Measurements from ENCODE around the gene DOC2B. TPM values are rescaled to one million over a fixed set of nuclear protein-coding genes. Genes with fewer than 3 reads are reported as not detected.
"Not testable (repeated sequence)": the region's sequence is repeated elsewhere in the genome, so short reads cannot be mapped to it uniquely, and the experiment has no call there.

Gene DOC2B
- polyA plus RNA-seq, 4 donors: 54.8 to 99.1 (median 80.3) TPM

DNA sequence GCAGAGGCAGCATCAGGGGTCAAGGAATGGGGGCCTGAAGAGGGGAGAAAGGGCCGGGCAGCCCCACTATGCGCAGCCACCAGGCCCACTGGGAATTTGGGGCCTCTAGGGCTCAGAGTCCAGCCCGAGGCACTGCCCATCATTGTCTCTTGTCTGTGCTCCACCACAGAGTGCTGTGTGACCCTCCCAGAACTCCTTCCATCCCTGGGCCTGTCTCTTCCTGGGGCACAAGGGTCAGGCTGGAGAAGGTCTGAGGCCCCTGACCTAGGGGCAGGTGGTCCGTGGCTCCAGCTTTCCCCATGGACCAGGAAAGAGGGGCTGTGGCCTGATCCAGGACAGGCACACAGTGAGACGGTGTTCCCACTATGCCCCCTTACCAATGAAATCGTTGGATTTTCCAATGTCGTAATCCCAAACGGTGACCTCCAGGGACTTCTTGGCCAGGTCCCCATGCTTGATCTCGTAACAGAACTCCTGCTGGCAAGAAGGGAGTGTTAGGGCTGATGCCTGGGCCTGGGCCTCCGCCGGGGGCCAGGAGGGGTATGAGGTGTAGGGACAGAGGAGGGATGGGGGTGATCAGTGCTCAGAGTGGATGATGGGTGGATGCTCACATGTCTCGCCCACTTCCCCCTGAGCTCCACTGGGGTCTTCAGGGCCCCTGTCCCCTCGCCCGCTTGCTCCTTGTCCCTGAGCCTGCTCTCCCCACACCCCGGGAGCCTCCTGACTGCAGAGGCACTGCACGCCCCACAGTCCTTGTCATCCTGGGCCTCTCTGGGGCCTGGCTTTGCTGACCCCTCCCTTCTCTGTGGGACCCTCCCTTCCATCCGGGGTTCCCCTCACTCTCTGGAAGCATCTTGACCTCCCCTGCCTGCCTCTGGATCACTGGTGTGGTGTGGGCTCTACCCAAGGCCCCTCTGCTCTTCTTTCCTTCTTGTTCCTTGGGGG lies 33.4 kb downstream of the DOC2B start:
- no peak for DNase-seq (ENCODE audit: low read depth in 4 of 4, low spot score in 2 of 4)

DNA sequence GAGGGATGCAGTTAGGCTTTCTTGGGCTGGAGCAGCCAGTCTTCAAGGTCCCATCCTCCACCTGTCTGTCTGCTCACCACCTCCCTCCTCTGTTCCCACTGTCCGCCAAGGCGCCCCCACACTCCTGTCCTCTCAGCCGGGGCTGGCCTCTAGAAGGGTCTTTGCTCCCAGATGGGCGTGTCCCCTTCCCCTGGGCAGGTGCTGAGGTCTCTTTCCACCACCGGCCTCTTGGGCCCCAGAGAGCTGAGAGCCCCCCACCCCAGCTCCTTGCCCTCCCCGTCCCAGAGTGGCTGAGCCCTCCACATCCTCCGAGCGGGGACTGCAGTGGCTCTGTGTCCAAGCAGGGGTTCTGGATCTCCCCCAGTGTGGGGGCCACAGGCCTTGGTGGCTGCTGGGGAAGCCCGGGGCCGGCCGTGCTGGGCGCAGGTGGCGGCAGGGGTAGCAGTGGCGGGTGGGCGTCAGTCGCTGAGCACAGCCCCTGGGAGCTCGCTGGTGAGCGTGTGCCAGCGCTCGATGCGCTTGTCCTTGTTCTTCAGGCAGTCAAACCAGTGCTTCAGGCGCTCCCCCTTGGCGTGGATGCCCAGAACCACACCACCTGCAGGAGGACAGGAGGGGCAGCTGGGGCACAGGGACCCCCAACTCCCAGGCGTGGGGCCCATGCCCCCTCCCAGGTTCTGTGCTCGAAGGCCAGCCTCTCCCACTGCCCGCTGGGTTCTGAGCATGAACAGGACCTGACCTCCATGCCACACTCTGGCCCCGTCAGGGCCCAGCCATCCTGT lies 34.3 kb downstream of the DOC2B start:
- no peak for DNase-seq (ENCODE audit: low read depth in 4 of 4, low spot score in 2 of 4)

DNA sequence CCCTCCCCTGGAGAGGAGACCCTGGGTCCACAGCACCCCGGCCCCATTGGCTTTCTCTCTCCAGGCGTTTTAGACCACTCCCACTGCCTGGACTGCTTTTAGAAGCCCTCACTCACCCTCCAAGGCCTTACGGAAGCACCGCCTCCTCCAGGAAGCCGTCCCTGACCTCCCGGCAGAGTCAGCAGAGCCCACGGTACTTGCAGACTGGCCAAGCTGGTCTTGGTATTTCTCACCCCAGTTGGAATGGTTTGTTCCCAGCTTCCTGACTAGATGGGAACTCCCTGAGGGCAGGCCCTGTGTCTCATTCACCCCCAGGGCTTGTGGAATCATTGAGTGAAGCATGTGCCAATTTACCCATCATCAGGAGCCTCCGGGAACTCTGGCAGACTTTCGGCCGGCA lies 34.9 kb downstream of the DOC2B start:
- no peak for DNase-seq (ENCODE audit: low read depth in 4 of 4, low spot score in 2 of 4)

DNA sequence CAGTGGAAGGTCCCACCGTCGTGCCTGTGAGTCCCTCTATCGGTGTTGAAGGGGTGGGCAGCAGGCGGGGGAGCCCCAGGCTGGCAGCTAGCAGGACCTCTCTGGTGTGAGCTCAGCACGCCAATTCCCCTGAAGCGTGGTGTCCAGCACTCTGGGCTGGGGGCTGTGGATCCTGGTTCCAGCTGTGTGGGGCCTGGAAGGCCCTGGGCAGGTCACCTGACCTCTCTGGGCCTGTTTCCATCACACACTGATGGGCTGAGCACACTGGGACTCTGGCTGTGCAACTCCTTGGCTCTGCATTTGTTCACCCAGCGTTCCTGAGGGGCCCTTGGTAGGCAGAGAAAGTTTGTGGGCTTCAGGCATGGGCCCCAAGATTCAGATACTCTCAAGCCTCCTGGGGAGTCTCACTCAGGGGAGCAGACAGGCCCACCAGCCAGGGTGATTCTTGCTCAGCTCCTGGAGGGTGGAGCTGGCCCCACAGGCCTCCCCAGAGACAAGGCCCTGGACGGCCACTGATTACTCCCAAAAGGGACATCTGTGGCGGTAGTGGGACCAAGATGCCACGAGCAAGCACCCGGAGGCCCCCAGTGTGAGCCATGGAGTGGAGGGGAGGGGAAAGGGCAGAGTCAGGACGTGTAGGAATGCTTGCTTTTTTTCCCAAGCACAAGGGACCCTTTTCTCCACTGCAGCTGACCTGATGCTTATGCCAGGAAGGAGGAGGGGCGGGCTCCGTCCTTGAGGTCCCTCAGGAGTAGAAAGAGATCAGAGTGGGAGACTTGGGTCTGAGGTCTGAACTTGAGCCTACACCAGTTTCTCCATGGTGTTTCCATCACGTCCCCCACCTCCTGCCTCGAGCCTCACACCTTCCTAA lies 35.5 kb downstream of the DOC2B start:
- no peak for DNase-seq (ENCODE audit: low read depth in 4 of 4, low spot score in 2 of 4)

DNA sequence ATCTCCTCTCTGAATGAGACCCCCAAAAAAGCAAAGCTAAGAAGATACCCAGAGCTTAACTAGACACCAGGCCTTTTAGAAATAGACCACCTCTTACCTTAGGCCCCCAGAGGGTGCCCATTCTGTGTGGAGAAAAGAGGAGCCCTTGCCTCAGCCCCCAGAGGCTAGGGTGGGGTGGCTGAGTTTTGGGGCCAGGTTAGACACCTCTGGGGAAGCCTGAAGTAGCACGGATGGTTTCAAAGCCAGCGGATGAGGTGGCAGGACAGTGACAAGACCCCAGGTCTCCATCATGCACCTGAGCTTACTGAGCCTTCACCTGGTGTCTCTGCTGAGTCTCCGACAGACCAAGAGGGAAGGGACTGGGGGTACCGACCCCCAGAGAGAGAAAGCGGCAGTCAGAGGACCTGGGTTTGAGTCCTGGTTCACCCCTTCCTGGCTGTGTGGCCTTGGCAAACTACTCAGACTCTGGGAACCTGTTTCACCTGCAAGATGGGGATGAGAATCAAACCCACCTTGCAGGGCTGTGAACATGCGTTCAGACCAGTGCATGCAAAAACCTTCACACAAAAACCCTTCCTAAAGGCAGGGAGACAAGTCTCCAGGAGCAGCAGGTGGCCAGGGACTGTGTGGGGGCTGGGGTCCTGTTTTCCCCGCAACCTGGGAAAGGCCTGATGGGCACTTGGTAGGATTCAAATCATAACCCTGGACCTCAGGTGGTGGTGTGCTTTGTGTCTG lies 36.3 kb downstream of the DOC2B start:
- DNase-seq (ENCODE audit: low read depth in 4 of 4, low spot score in 2 of 4): no peak

DNA sequence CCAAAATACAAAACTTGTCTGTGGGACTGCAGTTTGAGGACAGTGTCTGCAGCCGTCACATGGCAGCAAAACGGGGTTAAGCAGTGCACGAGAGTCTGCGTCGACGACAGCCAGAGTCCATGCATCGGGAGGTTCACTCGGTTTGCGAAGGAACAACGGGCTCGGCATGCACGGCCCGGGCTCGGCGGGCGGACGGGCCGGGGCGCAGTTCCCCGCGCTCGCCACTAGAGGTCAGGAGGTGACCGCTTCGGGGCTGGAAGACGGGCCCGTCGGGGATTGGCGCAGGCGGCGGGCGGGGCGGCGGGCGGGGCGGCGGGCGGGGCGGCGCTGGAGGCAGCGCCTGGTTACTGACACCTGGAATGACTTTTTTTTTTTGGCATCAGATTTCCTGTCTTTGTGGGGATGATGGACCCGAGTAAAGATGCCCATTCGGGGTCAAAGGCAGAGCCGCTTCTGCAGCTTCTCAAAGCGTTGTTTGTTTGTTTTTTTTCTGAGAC lies 37.6 kb downstream of the DOC2B start:
- peak in 2 of 4 donors; percentile 45 to 50 for DNase-seq (ENCODE audit: low read depth in 4 of 4, low spot score in 2 of 4)

DNA sequence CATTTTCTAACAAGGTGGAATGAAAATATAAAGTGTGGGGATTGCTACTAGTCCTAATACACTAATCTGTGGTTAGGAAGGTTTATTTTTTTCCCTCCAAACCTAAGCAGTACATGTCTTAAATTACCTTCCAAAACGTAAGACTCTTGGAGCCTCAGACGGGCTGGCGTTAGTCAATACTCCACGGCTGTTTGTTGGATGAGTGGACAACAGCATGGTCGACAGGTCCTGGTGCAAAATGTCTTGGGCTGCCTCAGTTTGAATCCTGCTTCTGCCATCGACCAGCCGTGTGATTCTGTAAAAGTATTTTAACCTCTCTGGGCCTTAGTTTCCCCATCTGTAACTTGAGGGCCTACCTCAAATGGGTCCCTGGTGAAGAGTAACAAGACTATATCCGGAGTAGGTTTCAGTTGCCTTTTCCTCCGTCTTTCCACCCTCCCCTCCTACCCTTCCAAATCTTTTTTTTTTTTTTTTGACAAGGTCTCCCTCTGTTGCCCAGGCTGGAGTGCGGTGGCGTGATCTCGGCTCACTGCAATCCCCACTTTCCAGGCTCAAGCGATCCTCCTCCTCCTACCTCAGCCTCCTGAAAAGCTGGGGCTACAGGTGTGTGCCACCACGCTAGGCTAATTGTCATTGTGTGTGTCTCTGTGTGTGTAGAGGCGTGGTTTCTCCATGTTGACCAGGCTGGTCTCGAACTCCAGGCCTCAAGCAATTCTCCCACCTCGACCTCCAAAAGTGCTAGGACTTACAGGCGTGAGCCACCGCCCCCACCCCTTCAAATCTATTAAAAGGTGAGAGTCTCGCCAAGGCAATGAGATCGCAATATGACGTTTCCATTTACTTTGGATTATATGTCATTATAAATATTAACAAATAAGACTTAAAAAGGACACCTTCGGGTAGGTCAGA lies 38.3 kb downstream of the DOC2B start:
- DNase-seq (ENCODE audit: low read depth in 4 of 4, low spot score in 2 of 4): no peak

GRCh38 chr17:142102-142661 lies 39.3 kb downstream of the DOC2B start:
- no peak for DNase-seq (ENCODE audit: low read depth in 4 of 4, low spot score in 2 of 4)

DNA sequence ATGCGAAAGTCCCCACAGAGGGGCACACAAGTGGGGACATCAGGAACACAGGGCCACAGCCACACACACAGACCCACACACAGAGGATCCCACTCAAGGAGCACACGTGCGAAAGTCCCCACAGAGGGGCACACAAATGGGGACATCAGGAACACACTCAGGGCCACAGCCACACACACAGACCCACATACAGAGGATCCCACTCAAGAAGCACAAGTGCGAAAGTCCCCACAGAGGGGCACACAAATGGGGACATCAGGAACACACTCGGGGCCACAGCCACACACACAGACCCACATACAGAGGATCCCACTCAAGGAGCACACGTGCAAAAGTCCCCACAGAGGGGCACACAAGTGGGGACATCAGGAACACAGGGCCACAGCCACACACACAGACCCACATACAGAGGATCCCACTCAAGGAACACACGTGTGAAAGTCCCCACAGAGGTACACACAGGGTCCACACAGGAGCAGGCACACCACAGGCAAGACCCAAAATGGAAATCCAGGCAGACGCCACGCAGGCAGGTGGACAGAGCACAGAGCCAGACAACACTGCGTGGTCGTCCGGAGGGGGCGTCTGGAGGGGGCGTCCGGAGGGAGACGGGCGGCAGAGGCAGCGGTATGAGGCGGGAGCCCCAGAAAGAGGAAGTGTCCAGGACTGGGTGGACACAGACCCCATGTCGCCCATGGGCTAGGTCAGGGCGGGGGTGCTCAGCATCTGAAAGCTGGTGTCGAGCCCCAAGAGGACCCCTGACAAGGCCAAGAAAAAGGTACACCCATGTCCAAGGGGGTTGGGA lies 41.8 kb downstream of the DOC2B start:
- DNase-seq (ENCODE audit: low read depth in 4 of 4, low spot score in 2 of 4): not testable (repeated sequence)

DNA sequence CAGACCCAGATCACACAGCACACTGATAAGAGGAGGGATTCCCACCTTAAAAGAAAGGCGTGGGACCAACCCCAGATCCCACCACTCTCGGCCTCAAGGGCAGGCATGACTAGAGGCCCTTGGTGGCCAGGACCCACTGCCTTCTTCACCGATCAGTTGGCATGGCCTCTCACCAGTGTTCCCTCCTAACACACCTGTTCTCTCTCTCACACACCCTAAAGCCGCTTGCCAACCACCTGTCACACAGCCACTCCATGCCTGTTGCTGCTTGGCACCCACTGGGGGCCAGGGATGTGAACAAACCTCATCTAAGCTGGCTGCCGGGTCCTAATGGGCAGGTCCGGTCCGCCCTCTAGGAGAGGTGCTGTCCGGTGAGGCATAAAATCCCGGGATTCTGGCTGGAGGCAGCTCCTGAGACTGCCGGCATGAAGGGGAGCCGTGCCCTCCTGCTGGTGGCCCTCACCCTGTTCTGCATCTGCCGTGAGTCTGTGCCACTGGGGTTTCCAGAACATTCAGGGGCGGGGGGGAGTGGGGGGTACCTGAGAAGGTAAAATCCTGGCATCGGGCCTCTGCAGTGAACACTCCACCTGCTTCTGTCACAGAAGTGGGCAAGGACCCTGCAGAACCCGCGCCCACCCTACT lies 44.2 kb downstream of the DOC2B start, which contains the start of gene SCGB1C2:
SCGB1C2 (plus strand) TSS at position 404 of the 642 bp plus-strand sequence; CDS start at position 426, 22 bp downstream.
- not testable (repeated sequence) for DNase-seq (ENCODE audit: low read depth in 4 of 4, low spot score in 2 of 4)

GRCh38 chr17:136531-136930 lies 44.9 kb downstream of the DOC2B start:
- not testable (repeated sequence) for DNase-seq (ENCODE audit: low read depth in 4 of 4, low spot score in 2 of 4)

DNA sequence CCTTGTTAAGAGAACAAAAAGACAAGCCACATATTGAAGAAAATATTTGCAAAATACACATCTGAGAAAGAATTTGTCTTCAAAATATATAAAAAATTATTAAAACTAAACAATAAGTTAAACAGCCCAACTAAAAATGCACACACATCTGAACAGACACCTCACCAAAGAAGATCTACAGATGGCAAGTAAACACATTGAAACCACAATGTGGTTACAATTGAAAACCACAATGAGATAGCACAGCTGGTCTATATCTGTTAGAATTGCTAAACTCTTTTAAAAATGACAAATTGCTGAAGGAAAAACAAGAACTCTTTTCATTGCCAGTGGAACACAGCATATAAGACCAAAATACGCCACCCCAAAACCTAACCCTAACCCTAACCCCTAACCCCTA lies 45.6 kb downstream of the DOC2B start:
- DNase-seq (ENCODE audit: low read depth in 4 of 4, low spot score in 2 of 4): not testable (repeated sequence)

DNA sequence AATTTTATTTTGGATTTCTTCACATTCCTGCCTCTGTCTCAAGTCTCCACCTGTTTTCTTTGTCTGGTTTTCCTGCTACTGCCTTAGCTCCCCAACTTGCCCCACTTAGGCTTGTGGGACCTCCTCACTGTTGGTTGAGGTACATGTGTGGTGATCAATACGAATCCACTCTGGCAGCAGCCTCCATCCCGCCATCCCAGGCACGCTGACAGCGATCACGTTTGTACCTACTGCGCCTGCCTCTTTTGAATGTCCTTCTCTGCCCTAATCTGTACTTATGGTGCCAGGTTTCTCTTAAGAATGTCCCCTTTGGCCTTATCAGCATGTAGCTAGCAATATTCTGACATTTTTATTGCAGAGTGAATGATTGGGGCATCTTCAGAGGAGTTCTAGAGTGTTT lies 46.4 kb downstream of the DOC2B start:
- DNase-seq (ENCODE audit: low read depth in 4 of 4, low spot score in 2 of 4): not testable (repeated sequence)

DNA sequence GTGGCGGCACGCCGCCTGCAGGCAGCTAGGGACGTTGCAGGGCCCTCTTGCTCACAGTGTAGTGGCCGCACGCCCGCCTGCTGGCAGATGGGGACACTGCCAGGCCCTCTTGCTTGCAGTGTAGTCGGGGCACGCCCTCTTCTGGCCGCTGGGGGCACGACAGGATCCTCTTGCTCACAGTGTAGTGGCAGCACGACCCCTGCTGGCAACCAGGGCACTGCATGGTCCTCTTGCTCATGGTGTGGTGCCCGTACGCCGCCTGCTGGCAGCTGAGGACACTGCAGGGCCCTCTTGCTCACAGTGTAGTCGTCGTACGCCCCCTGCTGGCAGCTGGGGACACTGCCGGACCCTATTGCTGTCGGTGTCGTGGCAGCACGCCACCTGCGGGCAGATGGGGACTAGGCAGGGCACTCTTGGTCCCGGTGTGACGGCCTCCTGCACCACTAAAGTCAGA lies 47.1 kb downstream of the DOC2B start:
- DNase-seq (ENCODE audit: low read depth in 4 of 4, low spot score in 2 of 4): not testable (repeated sequence)

GRCh38 chr17:133932-134331 lies 47.5 kb downstream of the DOC2B start:
- not testable (repeated sequence) for DNase-seq (ENCODE audit: low read depth in 4 of 4, low spot score in 2 of 4)

GRCh38 chr17:118339-118917 lies 63.0 kb downstream of the DOC2B start:
- DNase-seq (ENCODE audit: low read depth in 4 of 4, low spot score in 2 of 4): not testable (repeated sequence)

All from left renal cortex interstitium (tissue), 4 donors.